HFFc6 (cell line): ENCODE results near the gene PIGQ. TPM values are rescaled to one million over a fixed set of nuclear protein-coding genes. Genes with fewer than 3 reads are reported as not detected.
A peak's percentile ranks its signal among the peaks of the same experiment; 100 is the strongest.

ENCODE experiments used
- DNase-seq: peaks from one replicate; pipeline ENCODE4 v3.0.0-alpha.2; 2018
- H3K27ac Mint-ChIP-seq: 2 replicates; pipeline ENCODE4 v1.8.0; 2020; ENCODE audit warnings: mild to moderate bottlenecking, mixed read lengths
- H3K27me3 Mint-ChIP-seq: 2 replicates; pipeline ENCODE4 v1.8.0; 2021; ENCODE audit warnings: mild to moderate bottlenecking, moderate library complexity, mixed read lengths; ENCODE audit not compliant: insufficient read depth
- H3K36me3 Mint-ChIP-seq: 2 replicates; pipeline ENCODE4 v1.8.0; 2021; ENCODE audit warnings: low read depth, mixed read lengths
- H3K4me1 Mint-ChIP-seq: 2 replicates; pipeline ENCODE4 v1.8.0; 2020; ENCODE audit warnings: low read depth, mixed read lengths
- H3K4me3 Mint-ChIP-seq: 2 replicates; pipeline ENCODE4 v1.8.0; 2020; ENCODE audit warnings: mild to moderate bottlenecking, moderate library complexity, mixed read lengths
- H3K9me3 Mint-ChIP-seq: 2 replicates; pipeline ENCODE4 v1.8.0; 2020; ENCODE audit warnings: mild to moderate bottlenecking, mixed read lengths
- total RNA-seq, 6 experiments: library from RNA; stranded (reverse); fragmentation: NEBNext Ultra II Directional; extraction: Animal tissue kit (Norgen Biotek cat#: 25700); gene quantifications; 2 replicates in 1 of 6; 3 replicates in 5 of 6; pipeline ENCODE4 v1.2.3, GENCODE V29; 2021
- TF ChIP-seq, protein P1 (sequence below): fragments of 200-600 bp; sonication (generic); IDR thresholded peaks from 2 replicates; pipeline ENCODE4 v1.5.0; 2021; ENCODE audit warnings: antibody characterized with exemption, mild to moderate bottlenecking

The PIGQ gene
- total RNA-seq, 6 experiments from 2014 or later: 30.4 to 39.5 (median 35.4) TPM

DNA sequence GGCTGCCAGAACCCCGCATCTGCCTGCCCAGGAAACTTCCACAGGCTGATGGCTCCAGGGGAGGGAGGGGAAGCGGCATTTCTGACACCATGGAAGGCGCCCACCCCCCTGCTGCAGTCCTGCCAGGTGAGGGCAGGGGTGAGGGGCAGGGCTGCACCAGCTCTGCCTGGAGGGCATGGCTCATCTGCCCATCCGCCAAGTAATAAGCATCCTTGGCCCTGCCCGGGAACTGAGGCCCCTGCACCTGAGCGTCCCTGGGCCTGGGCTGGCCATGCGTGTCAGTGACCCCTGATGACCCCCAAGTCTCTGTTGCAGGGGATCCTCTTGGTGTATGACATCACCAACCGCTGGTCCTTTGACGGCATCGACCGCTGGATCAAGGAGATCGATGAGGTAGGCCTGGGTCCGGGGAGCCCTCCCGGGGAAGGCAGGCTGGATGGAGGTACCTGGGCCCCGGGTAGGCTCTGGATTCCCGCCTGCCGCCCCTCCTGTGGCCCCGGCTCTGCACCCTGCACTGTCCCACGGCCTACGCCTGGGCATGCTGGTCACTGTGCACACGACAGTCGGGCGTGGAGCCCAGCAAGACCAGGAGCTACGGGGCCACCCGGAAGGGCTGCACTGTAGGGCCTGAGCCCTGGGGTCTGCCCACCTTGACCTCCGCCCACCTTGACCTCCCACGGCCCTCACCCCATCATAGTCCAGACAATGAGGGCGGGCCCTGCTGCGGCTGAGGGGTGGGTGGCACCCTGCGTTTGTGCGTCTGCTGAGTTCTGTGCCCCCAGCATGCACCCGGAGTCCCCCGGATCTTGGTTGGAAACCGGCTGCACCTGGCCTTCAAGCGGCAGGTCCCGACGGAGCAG lies 55.6 kb downstream of the PIGQ start:
- H3K4me3 Mint-ChIP-seq: no peak overlapping the region
- no peaks in the 10 kb centered on the region for H3K9me3 Mint-ChIP-seq
- TF ChIP-seq, protein P1, sequence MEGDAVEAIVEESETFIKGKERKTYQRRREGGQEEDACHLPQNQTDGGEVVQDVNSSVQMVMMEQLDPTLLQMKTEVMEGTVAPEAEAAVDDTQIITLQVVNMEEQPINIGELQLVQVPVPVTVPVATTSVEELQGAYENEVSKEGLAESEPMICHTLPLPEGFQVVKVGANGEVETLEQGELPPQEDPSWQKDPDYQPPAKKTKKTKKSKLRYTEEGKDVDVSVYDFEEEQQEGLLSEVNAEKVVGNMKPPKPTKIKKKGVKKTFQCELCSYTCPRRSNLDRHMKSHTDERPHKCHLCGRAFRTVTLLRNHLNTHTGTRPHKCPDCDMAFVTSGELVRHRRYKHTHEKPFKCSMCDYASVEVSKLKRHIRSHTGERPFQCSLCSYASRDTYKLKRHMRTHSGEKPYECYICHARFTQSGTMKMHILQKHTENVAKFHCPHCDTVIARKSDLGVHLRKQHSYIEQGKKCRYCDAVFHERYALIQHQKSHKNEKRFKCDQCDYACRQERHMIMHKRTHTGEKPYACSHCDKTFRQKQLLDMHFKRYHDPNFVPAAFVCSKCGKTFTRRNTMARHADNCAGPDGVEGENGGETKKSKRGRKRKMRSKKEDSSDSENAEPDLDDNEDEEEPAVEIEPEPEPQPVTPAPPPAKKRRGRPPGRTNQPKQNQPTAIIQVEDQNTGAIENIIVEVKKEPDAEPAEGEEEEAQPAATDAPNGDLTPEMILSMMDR: no peak
- no peak for DNase-seq
- H3K27ac Mint-ChIP-seq: peak overlapping the region; percentile 11; the same call in 1 of the 2 replicates
- peaks cover 43% of the 10 kb centered on the region for H3K4me1 Mint-ChIP-seq
- H3K36me3 Mint-ChIP-seq: peaks cover 6% of the 10 kb centered on the region; the same call in 1 of the 2 replicates
- H3K27me3 Mint-ChIP-seq: peaks cover 1% of the 10 kb centered on the region

DNA sequence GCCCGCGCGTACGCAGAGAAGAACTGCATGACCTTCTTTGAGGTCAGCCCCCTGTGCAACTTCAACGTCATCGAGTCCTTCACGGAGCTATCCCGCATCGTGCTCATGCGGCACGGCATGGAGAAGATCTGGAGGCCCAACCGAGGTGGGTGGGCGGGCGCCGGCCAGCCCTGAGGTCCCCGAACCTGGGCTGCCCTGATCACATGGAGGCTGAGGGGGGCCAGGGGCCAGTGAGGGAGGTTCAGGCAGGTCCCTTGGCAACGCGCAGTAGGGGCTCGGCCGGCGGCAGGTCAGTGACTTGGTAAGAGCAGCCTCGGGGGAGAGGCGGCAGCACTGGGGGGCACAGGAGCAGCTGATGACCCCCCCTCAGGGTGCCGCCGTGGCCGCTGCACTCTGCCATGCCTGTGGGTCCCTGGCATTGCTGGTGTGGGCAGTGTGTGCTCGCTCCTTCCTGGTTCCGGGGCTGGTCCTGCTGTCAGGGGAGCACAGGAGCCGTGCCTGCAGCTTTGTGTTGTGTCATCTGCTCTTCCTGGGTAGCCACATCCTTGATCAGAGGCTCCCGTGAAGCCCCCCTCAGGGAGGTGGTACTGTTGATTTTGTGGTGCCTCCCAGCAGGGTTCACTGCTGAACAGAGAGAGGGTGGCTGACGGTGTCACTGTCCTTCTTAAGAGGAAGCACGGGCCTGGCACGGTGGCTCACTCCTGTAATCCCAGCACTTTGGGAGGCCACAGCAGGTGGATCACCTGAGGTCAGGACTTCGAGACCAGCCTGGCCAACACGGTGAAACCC lies 56.4 kb downstream of the PIGQ start:
- peaks cover 1% of the 10 kb centered on the region for H3K27me3 Mint-ChIP-seq
- H3K27ac Mint-ChIP-seq: peak overlapping the region; percentile 99
- no peak for DNase-seq
- H3K36me3 Mint-ChIP-seq: peaks cover 6% of the 10 kb centered on the region; the same call in 1 of the 2 replicates
- peak overlapping the region; percentile 72 for H3K4me3 Mint-ChIP-seq
- H3K4me1 Mint-ChIP-seq: peaks cover 43% of the 10 kb centered on the region
- TF ChIP-seq, protein P1: no peak
- no peaks in the 10 kb centered on the region for H3K9me3 Mint-ChIP-seq

DNA sequence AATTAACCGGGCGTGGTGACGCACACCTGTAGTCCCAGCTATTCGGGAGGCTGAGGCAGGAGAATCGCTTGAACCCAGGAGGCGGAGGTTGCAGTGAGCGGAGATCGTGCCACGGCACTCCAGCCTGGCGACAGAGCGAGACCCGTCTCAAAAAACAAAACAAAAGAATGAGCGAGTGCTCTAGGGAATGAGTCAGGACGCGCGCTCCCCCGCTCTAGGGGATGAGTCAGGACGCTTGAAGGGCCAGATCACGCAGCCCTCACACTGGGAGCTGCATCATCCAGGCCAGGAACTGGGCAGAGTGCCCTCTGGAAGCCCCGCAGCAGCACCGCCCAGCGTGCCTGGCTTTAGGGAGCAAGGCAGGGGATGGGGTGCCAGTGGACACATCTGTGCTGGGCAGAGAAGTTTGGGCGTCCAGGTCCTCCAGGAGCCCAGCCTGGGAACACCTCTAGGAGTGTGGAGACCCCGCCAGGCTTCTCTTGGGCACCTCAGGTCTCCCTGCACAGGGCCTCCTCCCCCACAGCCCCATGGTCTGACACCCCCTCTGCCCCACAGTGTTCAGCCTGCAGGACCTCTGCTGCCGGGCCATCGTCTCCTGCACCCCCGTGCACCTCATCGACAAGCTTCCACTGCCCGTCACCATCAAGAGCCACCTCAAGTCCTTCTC lies 57.2 kb downstream of the PIGQ start:
- TF ChIP-seq, protein P1: no peak
- peak overlapping the region; percentile 72 for H3K4me3 Mint-ChIP-seq
- peaks cover 6% of the 10 kb centered on the region; the same call in 1 of the 2 replicates for H3K36me3 Mint-ChIP-seq
- H3K27me3 Mint-ChIP-seq: peaks cover 1% of the 10 kb centered on the region
- peak; percentile 96 for DNase-seq
- peak overlapping the region; percentile 99 for H3K27ac Mint-ChIP-seq
- peaks cover 36% of the 10 kb centered on the region for H3K4me1 Mint-ChIP-seq
- no peaks in the 10 kb centered on the region for H3K9me3 Mint-ChIP-seq

- TF ChIP-seq, protein P1: no peak
- Mint-ChIP-seq H3K4me3 (no peak overlapping the region), H3K27ac (peak overlapping the region; percentile 99), H3K36me3 (peaks cover 6% of the 10 kb centered on the region; the same call in 1 of the 2 replicates), H3K9me3 (no peaks in the 10 kb centered on the region), H3K27me3 (peaks cover 1% of the 10 kb centered on the region), H3K4me1 (peaks cover 29% of the 10 kb centered on the region)
- no peak for DNase-seq
Observed at GRCh38 chr16:627454-628239, 57.9 kb downstream of the PIGQ start.
